HEK293T (cell line): ENCODE data around the gene EID2.

Experiments used
- ARNT ChIP-seq: fragments of 450-650 bp; IDR thresholded peaks from 2 replicates; pipeline ENCODE4 v1.6.1; 2017; ENCODE audit warnings: mild to moderate bottlenecking
- BHLHE40 ChIP-seq: fragments of 450-650 bp; IDR thresholded peaks from 2 replicates; pipeline ENCODE4 v1.6.1; 2016; ENCODE audit warnings: mild to moderate bottlenecking, moderate library complexity, borderline replicate concordance
- CTBP1 ChIP-seq: fragments of 450-650 bp; IDR thresholded peaks from 2 replicates; pipeline ENCODE4 v1.6.1; 2016; ENCODE audit warnings: borderline replicate concordance
- ELF4 ChIP-seq: fragments of 450-650 bp; IDR thresholded peaks from 2 replicates; pipeline ENCODE4 v1.6.1; 2017; ENCODE audit warnings: antibody characterized with exemption
- FOXA1 ChIP-seq: fragments of 450-650 bp; IDR thresholded peaks from 2 replicates; pipeline ENCODE4 v1.6.1; 2016; ENCODE audit warnings: mild to moderate bottlenecking
- FOXM1 ChIP-seq: fragments of 450-650 bp; IDR thresholded peaks from 2 replicates; pipeline ENCODE4 v1.6.1; 2017; ENCODE audit warnings: mild to moderate bottlenecking, borderline replicate concordance
- HDGF ChIP-seq: fragments of 450-650 bp; IDR thresholded peaks from 2 replicates; pipeline ENCODE4 v1.6.1; 2017; ENCODE audit warnings: antibody characterized with exemption, borderline replicate concordance
- NFRKB ChIP-seq: fragments of 450-650 bp; IDR thresholded peaks from 2 replicates; pipeline ENCODE4 v1.6.1; 2016; ENCODE audit warnings: mild to moderate bottlenecking, moderate library complexity
- SP1 ChIP-seq: fragments of 450-650 bp; IDR thresholded peaks from 2 replicates; pipeline ENCODE4 v1.6.1; 2017
- TARDBP ChIP-seq: fragments of 450-650 bp; IDR thresholded peaks from 2 replicates; pipeline ENCODE4 v1.6.1; 2016
- ZNF384 ChIP-seq: fragments of 450-650 bp; IDR thresholded peaks from 2 replicates; pipeline ENCODE4 v1.6.1; 2016
- TF ChIP-seq, protein P1 (sequence below): fragments of 450-650 bp; IDR thresholded peaks from 2 replicates; pipeline ENCODE4 v1.6.1; 2016

DNA sequence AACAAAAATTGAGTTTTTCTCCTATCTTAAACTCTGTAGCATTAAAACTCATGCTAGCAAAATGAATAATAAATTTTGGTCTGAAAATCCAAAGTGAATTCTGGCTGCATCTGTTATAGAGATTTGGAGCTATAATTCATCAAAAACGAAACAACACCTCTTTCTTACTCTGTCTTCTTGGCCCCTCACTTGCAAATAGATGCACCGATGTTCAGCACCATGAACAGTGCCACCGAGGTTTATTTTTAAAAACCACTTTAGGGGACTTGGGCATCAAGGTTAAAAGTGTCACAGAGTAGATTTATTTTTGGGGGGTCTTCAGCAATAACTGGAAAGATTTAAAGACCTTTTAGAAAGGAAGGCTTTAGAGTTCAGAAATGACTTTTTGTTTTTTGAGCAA is 26.1 kb upstream of the EID2 start:
- no peak for TF ChIP-seq BHLHE40
- no peak for TF ChIP-seq ARNT
- TF ChIP-seq HDGF: no peak
- no peak for TF ChIP-seq CTBP1
- TF ChIP-seq ELF4: no peak
- no peak for TF ChIP-seq TARDBP
- TF ChIP-seq, protein P1, sequence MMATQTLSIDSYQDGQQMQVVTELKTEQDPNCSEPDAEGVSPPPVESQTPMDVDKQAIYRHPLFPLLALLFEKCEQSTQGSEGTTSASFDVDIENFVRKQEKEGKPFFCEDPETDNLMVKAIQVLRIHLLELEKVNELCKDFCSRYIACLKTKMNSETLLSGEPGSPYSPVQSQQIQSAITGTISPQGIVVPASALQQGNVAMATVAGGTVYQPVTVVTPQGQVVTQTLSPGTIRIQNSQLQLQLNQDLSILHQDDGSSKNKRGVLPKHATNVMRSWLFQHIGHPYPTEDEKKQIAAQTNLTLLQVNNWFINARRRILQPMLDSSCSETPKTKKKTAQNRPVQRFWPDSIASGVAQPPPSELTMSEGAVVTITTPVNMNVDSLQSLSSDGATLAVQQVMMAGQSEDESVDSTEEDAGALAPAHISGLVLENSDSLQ: no peak
- TF ChIP-seq SP1: no peak
- TF ChIP-seq FOXA1: no peak
- TF ChIP-seq FOXM1: no peak
- TF ChIP-seq NFRKB: no peak
- TF ChIP-seq ZNF384: no peak
